ENCODE measurements around the gene KAT2B.
"Not testable (repeated sequence)": the region's sequence is repeated elsewhere in the genome, so short reads cannot be mapped to it uniquely, and the experiment has no call there.

KAT2B gene

DNA sequence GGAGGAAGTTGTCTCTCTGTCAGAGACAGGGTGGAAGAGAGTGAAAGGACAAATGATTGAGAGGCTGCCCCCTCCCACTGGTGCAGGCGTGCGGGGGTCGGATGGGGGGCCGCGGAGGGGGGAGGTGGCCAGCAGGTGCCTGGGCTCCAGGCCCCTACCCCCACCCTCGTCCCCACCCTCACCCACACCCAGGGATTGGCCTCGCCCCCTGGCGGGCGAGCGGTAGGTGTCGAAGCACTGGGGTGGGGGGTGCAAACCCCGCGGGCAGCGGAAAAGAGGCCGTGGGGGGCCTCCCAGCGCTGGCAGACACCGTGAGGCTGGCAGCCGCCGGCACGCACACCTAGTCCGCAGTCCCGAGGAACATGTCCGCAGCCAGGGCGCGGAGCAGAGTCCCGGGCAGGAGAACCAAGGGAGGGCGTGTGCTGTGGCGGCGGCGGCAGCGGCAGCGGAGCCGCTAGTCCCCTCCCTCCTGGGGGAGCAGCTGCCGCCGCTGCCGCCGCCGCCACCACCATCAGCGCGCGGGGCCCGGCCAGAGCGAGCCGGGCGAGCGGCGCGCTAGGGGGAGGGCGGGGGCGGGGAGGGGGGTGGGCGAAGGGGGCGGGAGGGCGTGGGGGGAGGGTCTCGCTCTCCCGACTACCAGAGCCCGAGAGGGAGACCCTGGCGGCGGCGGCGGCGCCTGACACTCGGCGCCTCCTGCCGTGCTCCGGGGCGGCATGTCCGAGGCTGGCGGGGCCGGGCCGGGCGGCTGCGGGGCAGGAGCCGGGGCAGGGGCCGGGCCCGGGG is at the start of gene KAT2B:
Gene KAT2B (plus strand): TSS at position 682 of the 783 bp plus-strand sequence. CDS start 32 bp downstream, at position 714.
- DNase-seq (ENCODE audit: low read depth), result peak; percentile 61

DNA sequence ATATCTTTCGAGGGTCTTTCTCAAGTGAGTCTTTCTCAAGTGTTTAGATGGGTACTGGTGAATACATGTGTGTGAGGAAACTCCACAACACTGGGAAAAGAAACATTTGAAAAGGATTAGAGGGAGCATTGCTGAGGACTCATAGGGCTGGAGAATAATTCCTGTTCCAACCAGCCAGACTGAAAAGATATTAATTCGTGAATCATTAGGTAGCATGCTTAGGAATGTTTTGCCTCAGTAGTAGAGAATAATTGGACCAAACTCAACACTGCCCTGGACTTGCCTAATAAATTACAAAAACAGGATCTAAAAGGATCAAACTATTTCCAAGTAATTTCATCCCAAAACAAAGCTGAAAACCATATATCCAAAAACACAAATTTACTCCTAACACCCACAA is 45.5 kb upstream of the KAT2B start:
- DNase-seq (ENCODE audit: low read depth), result no peak

DNA sequence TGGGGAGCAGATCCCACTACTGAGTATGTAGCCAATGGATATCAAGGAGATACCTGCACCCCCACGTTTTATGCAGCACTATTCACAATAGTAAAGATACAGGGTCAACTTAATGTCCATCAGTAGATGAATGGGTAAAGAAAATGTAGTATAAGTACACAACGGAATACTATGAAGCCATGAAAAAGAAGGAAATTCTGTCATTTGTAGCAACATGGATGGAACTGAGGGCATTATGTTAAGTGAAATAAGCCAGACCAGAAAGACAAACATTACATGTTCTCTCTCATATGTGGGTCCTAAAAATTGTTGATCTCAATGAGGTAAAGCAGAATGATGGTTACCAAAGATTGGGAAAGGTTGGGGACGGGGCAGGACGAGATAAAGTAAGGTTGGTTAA is 42.7 kb upstream of the KAT2B start:
- no peak for DNase-seq (ENCODE audit: low read depth)

DNA sequence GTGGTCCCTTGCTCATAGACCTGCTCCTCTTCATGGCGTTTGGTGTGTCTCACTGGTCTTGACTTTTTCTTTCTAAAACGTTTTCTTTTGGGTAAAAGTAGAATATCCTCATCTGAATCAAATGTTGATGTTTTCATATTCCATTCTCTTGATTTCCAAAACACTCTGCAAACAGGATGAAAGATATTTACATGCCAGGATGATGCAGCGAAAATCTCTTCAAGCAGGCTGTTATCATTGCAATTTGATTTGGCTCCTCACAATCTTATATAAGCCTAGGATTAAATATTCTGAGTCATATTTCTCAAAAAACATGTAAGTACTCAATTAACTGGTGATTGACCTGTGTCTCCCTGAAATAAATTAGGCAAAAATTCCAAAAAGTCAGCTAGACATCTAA is 38.3 kb upstream of the KAT2B start:
- DNase-seq (ENCODE audit: low read depth), result no peak

DNA sequence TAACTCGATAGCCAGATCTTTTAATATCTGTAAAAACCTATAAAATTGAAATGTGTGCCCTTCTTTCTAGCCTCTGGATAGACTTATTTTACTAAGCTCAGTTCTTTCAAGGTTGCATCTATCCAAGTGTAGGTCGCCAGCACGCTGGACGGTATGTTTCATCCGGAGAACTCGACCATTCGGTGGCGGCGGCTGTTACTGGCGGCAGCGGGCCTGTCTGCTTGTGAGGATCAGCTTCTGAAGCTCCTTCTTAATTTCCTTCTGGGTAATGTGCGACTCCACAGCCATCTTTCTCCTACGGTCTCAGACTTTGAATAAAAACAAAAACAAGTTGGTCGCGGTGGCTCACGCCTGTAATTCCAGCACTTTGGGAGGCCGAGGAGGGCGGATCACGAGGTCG is 32.3 kb upstream of the KAT2B start:
- DNase-seq (ENCODE audit: low read depth), result no peak

DNA sequence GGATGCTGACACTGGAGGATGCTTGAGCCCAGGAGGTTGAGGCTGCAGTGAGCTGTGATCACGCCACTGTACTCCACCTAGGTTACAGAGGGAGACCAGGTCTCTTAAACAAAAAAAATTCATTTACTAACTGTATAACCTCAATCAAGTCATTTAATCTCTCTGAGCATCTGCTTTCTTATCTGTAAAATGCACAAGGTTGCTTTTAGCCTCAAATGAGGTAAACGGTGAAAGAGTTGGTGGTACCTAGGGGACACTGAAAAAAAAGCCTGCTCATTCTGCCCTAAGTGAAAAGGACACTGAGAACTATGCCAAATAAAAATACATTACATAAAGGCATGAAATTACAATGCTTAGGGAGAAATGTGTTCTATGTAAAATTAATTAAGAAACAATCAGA is 31.6 kb upstream of the KAT2B start:
- no peak for DNase-seq (ENCODE audit: low read depth)

DNA sequence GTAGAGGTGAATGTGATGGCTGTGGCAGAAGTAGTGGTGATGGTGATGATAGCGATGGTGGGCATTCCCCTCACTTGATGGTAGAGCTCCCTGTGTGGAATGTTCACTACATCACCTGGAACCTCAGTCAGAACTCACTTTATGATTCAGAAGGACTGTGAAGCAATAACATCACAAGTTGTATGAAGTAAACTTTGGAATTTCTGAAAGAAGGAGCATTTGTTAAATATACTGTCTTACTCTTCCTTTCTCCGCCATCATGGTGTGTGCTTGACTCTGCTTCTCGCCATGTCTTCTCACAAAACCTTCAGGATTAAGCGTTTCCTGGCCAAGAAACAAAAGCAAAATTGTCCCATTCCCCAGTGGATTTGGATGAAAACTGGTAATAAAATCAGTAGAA is 28.1 kb upstream of the KAT2B start, which contains the start of gene PP2D1:
Gene PP2D1 (minus strand): TSS at position 101 of the 400 bp plus-strand sequence. CDS start 192 bp downstream, outside the sequence.
- DNase-seq (ENCODE audit: low read depth), result no peak

DNA sequence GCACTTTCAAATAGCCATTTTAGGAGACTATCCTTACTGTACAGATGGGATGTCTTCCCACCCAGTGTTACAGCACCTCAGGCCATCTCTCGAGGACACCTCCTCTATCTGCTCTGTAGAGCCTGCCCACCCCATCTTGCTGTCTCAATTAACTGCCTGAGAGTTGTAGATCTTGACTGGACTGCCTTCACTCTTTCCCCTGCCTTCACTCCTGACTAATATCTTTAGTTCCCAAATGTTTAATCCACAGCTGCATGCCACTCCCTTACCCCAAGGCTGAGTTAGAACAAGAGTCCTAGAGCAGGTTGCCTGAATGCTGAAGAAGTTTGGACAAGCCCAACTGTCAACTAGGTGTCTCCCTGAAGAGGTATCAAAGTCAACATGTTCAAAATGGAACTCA is 26.9 kb upstream of the KAT2B start:
- no peak for DNase-seq (ENCODE audit: low read depth)

DNA sequence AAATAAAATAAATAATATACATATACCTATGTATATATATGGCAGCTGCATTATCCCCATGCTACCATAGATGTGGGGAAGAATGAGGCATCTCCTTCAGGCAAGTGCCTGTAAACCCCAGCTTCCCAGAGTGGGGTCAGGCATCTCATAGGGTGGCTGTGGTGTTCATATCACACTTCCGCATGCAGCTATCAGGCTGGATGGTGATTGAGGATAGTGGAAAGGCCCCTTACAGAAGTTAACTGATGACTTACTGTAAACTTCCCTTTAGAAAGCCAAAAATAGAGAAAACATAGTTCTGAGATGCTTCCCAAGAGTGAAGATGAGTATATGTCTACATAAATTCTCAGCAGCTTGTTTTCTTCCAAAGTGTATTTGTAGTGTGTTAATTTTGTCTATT is 24.7 kb upstream of the KAT2B start:
- DNase-seq (ENCODE audit: low read depth), result peak; percentile 80

DNA sequence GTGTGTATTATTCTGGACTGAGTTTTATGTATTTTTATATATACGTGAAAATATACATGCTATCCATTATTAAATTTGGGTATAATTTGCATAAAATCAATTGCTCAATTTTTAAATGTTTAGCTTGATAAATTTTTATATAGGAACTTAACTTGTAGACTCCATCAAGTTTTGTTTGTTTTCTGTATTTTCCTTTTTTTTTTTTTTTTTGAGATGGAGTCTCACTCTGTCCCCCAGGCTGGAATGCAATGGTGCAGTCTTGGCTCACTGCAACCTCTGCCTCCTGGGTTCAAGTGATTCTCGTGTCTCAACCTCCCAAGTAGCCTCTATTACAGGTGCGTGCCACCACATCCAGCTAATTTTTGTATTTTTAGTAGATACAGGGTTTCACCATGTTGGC is 24.2 kb upstream of the KAT2B start:
- DNase-seq (ENCODE audit: low read depth), result not testable (repeated sequence)

DNA sequence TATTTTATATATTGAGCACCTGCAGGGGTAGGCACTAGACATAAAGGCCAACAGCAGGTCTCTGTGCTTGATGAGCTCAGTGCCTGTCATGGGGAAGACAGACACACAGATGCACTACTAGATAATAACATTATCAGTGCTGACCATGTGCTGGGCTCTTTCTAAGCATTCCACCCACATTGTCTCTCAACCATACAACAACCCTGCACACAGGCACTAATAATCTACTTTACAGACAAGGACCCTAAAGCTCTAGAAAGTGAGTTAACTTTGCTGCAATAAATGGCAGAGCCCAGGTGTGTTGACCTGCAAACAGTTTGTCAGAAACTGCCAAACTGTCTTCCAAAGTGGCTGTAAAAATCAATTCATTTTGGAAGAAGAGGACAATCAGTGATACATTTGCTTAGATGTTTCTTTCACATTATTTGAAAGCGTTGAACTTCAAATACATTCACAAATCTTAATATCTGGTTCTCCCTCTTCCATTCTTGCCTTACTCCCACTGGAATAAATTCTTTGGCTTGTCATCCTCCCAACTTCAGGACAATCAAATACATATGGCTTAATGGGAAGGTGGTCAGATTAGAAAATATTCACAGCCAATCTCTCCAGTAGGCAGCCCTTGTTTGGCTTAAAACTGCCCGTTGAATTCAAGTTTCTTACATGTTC is 17.2 kb upstream of the KAT2B start:
- peak; percentile 63 for DNase-seq (ENCODE audit: low read depth)

DNA sequence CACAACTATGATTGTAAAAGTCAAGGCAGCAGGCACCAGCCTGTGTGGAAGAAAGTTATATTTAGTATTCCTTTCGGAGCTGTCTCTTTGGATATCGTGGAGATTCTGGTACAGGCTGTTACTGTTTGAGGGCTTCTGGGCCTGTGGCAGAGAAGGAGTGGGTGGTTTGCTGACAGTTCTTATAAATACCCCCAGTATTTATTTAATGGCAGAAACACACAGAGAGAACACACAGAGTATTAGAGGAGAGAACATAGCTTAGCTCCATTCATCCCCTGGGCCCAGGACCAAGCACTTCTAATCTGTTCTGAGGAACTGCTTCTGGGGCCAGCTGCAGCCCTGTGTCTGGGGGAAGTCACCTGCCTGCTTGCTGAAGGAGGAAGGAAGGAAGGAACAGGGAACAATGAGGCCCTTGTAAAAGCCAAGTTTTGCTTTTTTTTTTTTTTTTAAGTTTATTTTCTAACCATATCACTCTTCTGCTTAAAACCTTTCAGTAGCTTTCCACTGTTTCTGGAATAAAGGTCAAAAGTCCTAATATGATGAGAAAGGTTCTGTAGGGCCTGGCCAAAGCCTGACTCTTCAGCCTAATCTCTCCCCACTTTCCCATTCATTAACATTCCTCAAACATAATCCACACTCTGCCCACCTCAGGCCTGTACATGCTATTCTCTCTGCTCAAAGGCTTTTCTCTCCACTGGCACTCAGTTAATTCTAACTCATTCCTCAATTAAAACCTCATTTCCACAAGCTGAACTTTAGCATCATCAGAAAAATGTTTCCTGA is 16.4 kb upstream of the KAT2B start:
- DNase-seq (ENCODE audit: low read depth), result no peak

DNA sequence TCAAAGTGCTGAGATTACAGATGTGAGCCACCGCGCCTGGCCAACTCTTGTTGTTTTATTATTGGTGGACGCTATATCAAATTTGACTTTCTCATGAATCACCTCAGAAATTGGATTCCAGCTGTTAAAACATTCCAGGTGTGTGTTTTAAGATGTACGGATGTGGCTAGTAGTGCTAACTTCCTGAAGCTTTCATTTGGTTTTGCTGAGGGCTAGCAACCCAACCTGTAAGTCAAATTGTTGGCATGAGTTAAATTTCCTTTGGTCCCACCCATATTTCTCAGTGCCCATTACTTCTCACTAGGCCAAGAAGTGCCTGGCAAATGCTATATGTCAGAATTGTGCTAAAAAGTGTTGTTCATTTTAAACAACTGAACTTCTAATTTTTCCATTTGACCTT is 13.1 kb upstream of the KAT2B start:
- no peak for DNase-seq (ENCODE audit: low read depth)

DNA sequence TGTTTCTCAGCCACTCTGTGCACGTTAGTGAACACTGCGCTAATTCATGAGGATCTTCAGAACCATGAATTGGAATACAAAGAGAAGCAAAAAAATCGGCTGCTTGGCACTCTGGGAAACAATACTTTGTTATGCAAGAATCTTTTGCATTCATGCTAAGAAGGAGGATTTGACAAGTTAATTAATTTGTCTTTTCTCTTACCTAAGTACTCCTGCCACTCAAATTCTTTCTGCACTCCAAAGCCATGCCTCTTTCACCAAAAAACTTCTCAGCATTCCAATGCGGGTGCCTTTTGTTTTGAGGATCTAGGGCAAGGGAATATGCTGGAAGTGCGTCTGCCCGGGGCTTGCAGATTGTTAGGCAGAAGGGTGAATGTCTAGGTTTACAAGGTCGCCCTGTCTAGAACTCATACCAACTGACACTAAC is 11.3 kb upstream of the KAT2B start:
- DNase-seq (ENCODE audit: low read depth), result no peak

DNA sequence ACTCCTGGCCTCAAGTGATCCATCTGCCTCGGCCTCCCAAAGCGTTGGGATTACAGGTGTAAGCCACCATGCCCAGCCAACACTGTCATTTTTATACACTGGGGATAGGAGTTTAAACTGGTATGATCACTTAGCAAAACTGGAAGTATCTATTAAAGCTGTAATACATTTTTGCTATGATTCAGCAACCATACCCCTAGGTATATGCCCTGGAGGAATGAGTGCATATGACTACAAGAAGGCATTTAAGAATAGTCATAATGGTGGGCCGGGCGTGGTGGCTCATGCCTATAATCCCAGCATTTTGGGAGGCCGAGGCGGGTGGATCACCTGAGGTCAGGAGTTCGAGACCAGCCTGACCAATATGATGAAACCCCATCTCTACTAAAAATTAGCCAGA is 8.3 kb upstream of the KAT2B start:
- not testable (repeated sequence) for DNase-seq (ENCODE audit: low read depth)

DNA sequence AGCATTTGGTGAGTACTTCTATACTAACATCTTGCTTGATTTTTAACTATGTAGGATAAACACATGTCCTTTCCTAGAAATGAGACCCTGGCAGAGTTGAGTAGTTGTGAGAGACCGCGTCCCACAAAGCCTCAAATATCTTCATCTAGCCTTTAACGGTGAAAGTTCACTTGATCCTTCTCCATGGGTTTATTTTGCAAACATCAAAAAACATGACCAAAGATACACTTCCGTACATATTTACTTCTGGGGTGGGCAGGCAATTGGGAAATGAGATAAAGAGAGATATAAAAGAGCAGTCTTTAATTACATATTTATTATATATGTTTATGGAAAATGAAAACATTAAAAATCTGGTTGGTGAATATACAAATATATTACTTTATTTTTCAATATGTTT is 5.2 kb upstream of the KAT2B start:
- DNase-seq (ENCODE audit: low read depth), result no peak

DNA sequence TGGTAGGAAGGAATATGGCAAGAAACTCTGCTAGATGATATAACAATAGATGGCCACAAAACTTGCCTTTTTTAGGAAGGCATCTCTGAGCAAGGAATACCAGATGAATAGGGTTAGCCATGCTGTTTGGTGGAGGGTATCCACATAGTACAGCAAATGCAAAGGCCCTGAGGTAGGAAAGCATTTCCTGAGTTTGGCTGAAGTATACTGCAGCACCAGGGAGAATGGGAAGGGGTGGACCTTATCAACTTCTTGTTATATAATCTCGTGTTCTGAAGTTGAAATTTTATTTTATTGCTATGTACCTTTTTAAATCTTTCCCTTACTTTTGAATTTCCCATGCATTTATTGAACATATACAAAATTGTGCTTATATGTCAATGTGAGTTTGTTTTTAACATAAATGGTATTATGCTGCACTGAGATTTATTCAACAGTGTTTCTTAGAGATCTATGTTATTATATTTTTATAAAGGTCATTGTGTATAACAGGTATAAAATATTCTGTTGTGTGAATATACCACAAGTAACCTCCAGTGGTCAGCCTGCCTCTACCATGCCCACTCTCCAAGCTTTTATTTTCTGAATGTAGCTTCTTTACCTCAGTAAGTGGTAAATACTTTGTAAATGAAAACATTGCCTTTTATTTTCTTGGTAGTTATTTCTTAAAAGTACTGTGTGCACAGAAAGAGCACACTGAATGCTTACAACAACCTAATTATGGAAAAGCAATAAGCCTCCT is 2.8 kb upstream of the KAT2B start:
- DNase-seq (ENCODE audit: low read depth), result no peak

DNA sequence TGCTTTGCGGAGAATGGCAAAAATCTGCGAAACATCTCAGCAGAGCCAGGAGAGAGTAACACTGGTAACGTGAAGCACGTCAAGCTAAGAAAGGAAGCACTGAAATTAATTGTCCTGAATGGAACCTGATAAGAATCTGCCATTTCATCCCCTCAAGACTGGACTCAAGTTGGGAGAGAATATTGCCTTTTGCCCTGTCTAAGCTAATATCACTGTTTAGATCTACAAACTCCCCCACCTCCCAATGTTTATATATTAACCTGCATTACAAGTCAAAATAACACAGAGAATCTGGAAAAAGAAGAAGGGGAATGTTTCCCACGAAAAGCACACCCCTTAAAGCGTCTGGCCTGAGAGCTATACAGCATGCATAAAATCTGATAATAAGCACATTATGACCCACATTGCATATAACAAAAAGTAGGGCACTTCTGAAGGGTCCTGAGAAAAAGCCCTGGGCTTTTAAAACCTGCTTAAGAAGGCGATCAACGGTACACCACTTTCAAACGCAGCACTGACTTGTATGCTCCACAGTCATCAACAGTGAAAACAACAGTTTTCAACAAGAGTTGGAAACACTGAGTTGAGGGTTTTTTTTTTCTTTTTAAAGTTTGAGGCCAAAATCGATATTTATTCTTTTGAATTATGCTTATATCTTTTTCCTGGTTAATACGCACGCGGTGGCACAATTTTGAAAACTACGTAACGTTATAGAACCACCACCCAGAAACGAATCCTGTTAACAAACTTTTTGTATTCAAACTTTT is 1.4 kb upstream of the KAT2B start:
- no peak for DNase-seq (ENCODE audit: low read depth)

DNA sequence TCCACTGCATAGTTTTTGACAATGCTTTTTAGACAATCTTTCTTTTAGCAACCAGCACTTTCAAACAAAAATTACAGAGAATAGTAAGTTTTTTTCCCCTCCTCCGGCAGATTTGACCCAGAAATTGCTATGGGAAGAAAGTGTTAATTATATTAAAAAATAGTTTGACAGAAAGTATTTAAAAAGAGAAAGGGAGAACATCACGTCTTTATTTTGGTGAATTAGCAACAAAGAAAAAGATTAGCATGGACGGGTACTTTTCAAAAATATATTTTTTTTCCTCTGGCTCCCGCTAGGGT is 831 bp upstream of the KAT2B start:
- no peak for DNase-seq (ENCODE audit: low read depth)

DNA sequence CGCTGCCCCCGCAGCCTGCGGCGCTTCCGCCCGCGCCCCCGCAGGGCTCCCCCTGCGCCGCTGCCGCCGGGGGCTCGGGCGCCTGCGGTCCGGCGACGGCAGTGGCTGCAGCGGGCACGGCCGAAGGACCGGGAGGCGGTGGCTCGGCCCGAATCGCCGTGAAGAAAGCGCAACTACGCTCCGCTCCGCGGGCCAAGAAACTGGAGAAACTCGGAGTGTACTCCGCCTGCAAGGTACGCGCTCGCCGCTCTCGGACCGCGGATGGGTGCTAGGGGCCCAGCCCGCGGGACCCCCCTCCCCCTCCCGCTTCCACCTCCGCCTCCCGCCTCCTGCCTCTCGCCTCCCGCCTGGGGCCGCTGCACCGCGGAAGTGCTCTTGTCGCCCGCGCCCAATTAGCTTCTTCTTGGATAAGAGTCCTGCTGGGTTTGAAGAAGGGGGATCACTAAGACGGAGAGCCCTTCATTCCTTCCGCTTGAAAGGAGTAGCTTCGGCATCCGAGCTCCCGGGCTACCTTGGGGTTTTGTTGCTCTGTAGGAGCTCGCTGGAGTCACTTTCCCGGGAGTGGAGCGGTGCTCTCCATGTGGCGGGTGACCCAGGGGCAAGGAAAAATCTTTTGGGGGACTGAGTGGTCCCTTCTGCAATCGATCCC is 426 bp downstream of the KAT2B start:
- DNase-seq (ENCODE audit: low read depth), result peak; percentile 56

DNA sequence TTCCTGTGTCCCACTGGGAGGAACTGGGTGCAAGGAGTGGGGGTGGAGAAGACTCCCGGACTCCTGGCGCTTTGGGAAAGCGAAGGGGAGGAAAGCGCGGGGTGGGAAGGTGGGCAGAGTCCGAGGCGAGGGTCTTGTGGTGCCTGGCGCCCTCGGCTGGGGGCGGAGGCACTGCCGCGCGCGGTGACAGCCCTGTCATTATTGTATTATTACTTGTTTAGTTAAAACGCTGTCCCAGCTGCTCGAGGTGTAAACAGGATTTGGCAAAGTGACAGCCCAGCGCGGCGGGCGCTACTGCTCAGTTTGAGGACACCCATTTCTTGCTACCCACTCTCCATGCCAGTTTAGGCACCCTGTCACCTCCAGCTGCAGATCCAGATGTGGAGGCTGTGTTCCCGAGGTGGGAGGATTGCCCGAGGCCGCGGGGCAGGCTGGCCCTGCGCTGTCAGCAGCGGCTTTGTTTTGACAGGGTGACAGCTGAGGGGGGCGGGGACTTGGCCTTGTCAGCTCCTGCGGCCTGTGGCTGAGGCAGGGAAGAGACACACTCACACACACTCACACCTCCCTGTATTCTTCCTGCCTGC is 1.0 kb downstream of the KAT2B start:
- no peak for DNase-seq (ENCODE audit: low read depth)
